ENCODE measurements around the gene CCDC171. TPM values are rescaled to one million over a fixed set of nuclear protein-coding genes. Genes with fewer than 3 reads are reported as not detected.

CCDC171 gene
- total RNA-seq, 1 donor from 2014 or later: 1.7 TPM

- H3K27me3 ChIP-seq: no peaks in the 10 kb centered on the region
- H3K27ac ChIP-seq: no peak overlapping the region
- intact Hi-C loops (cut with DNase I): no loop called here
- no peak for TF ChIP-seq CTCF (IDR thresholded peaks at IDR 0.05)
- H3K36me3 ChIP-seq: no peaks in the 10 kb centered on the region
- H3K4me3 ChIP-seq: no peak overlapping the region
- no peak for DNase-seq (ENCODE audit: low spot score in 2 of 2)
- no peaks in the 10 kb centered on the region for H3K4me1 ChIP-seq
- no peaks in the 10 kb centered on the region for H3K9me3 ChIP-seq
Measured at GRCh38 chr9:15977438-15977837, 424.6 kb downstream of the CCDC171 start.

GRCh38 chr9:15982182-15982581 is 429.3 kb downstream of the CCDC171 start:
- Histone ChIP-seq H3K36me3 (no peaks in the 10 kb centered on the region), H3K9me3 (no peaks in the 10 kb centered on the region), H3K4me1 (no peaks in the 10 kb centered on the region), H3K27ac (no peak overlapping the region), H3K4me3 (no peak overlapping the region), H3K27me3 (no peaks in the 10 kb centered on the region)
- no peak for TF ChIP-seq CTCF (IDR thresholded peaks at IDR 0.05)
- intact Hi-C loops (cut with DNase I): no loop called here
- DNase-seq (ENCODE audit: low spot score in 2 of 2): no peak

GRCh38 chr9:15999422-16000339 is 446.8 kb downstream of the CCDC171 start:
- H3K4me1 ChIP-seq: no peaks in the 10 kb centered on the region
- intact Hi-C loops (cut with DNase I): no loop called here

GRCh38 chr9:16000811-16001210 is 448.0 kb downstream of the CCDC171 start:
- intact Hi-C loops (cut with DNase I): no loop called here
- DNase-seq (ENCODE audit: low spot score in 2 of 2): no peak
- Histone ChIP-seq H3K4me3 (no peak overlapping the region), H3K27ac (no peak overlapping the region), H3K4me1 (no peaks in the 10 kb centered on the region), H3K36me3 (no peaks in the 10 kb centered on the region), H3K9me3 (no peaks in the 10 kb centered on the region), H3K27me3 (no peaks in the 10 kb centered on the region)
- no peak for TF ChIP-seq CTCF (IDR thresholded peaks at IDR 0.05)

More at GRCh38 chr9:15999422-16000339, 446.8 kb downstream of the CCDC171 start:
- Histone ChIP-seq H3K27ac (no peak overlapping the region), H3K4me3 (no peak overlapping the region), H3K27me3 (no peaks in the 10 kb centered on the region), H3K36me3 (no peaks in the 10 kb centered on the region), H3K9me3 (no peaks in the 10 kb centered on the region)
- DNase-seq (ENCODE audit: low spot score in 2 of 2): no peak
- no peak for TF ChIP-seq CTCF (IDR thresholded peaks at IDR 0.05)

- Histone ChIP-seq H3K27me3 (no peaks in the 10 kb centered on the region), H3K27ac (no peak overlapping the region), H3K4me3 (no peak overlapping the region), H3K36me3 (no peaks in the 10 kb centered on the region), H3K4me1 (no peaks in the 10 kb centered on the region), H3K9me3 (no peaks in the 10 kb centered on the region)
- TF ChIP-seq CTCF (IDR thresholded peaks at IDR 0.05): no peak
- no peak for DNase-seq (ENCODE audit: low spot score in 2 of 2)
- intact Hi-C loops (cut with DNase I): no loop called here
Measured at GRCh38 chr9:16001856-16002255, 449.0 kb downstream of the CCDC171 start.
